GM19035 (cell line): Measurements from ENCODE around the gene CROCC2.

Experiments used
- ATAC-seq: cut with Tn5 transposase; IDR thresholded peaks from one replicate; pipeline ENCODE4 v1.9.1; 2021; ENCODE audit not compliant: unreplicated experiment

The CROCC2 gene

DNA sequence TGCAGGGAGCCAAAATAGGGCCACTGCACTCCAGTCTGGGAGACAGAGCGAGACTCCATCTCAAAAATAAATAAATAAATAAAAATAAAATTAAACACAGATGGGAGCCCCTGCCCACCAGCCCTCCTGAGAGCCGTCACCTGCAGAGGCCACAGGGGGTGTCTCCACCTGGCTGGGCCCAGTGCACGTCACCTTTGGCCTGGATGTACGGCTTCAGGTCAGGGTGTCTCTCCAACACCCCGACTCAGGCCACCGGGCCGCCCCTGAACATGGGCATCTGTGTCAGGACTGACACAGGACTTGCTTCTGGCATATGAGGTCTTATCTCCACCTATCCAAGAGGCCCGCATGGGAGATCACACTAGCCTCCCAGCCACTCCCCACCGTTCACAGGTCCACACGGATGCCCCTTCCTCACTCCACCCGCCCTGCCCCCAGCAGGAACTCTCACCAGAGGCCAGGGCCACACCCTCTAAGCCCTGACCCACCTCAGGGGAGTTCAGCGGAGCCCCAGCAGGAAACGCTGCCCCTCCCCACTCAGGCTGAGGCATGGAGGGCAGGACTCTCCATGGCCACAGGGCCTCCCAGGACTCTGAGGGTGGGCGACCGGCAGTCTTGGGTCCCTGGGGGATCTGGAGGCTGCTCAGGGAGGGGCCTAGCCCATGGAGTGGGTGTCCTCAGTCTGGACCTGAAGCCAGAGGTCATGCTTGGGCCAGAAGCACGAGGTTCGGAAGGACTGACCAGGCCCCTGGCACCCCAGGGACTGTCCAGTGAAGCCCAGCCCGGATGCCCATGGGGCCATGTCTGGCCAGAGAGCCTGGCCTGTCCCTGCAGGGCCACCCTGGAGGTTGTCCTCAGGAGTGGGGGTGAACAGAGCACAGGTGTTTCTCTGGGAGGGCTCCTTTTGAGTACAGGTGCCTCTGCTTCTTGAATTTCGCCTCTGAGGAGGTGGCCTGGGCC is 1.6 kb upstream of the CROCC2 start:
- no peak for ATAC-seq

DNA sequence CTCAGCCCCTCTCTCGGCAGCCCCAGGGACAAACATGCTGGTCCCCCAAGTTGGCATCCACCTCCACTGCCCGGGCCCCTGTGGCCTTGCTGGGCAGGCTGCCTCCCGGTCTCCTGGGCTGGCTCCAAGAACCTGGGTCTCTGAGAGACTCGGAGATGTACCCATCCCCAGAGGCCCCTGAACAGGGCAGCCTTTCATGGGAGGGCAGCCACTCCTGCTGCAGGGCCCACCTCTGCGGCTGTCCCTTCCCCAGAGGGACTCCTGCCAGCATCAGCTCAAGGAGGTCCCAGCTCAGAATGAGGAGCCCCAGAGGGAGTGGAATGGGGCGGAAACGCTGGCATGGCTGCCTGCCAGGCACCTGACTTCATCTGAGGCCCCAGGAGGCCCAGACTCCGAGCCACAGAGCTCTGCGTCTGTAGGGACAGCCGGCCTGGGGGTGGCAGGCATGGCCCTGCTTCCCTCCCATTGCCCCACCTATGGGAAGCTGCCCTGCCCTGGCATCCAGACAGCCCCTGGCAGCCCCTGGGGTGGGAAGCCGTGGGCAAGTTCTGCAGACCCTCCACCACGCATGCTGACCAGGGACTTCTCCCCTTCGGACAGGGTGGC is 857 bp upstream of the CROCC2 start:
- no peak for ATAC-seq

DNA sequence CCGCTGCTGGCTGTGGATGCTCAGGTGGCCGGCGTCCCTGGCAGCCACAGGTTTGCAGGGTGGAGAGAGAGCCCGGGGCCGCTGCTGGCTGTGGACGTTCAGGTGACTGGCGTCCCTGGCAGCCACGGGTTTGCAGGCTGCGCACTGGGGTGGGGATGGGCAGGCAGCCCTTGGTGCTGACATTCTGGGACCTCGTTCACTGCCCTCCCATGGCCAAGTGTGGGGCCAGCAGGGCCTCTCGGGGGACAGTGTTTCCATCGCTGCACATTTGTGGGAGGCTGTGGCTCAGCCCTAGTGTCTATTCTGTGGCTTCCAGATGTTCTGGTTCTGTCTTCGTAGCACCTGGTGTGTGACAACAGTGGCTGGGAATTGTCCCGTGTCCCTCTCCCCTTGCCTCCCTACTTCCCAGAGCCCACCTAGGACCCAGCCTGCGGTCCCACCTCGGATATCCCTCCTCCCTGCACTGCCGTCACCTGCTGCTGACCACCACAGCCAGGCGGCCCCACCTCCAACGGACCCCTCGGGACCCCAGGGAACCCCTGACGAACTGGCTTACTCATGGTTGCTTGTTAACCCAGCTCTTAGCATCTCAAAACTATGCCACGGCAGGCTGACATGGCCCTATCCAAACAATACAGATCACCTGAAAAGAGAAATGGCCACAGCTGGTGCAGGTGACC is 915 bp downstream of the CROCC2 start:
- ATAC-seq: no peak

DNA sequence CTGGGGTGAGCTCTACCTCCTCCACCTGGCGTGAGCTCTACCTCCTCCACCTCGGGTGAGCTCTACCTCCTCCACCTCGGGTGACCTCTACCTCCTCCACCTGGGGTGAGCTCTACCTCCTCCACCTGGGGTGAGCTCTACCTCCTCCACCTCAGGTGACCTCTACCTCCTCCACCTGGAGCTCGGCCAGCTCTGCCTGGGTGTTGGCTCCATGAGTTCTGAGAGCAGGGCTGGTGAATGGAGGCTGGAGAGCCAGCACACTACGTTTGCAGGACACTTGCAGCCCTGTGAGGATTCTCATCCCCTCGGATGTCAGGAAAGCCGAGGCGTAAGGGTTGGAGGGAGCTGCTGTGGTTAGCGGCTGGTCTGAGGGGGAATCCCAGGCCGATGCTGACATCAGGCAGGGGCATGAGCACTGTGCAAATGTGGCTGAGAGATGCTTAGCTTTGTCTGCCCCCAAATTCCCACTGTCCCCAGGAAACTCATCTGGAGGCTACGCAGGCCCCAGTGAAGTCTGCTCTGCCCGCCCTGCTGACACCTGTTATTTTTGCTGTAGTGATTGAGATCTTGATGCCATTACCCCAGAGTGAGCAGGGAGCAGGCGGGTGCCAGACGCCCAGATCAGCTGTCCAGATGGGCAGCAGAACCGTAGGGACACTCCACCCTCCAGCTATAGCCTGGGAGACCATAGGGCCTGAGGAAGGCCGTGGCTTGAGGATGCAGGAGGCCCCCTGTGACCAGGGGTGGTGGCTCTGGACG is 3.3 kb downstream of the CROCC2 start:
- no peak for ATAC-seq

DNA sequence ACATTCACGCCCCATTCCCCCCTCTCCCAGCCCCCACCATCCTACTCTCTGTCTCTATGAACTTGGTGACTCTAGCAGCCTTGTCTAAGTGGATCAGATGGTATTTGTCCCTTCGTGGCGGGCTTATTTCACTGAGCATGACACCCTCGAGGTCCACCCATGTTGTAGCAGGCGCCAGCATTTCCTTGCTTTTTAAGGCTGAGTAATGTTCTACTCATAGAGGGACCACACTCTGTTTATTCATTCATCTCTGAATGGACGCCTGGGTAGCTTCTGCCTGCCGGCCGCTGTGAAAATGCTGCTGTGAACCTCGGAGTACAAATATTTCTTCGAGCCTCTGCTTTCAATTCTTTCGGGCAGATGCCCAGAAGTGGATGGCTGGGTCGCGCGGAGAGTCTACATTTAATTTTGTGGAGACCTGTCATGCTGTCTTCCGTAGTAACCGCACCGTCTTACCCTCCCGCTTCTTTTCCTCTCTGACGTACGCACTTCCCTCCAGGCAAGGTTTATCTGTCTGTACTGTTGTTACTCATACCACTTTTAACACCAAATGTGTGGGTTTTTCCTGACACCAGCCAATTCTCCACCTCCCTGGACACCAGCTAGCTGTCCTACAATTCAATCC is 5.6 kb downstream of the CROCC2 start:
- no peak for ATAC-seq

DNA sequence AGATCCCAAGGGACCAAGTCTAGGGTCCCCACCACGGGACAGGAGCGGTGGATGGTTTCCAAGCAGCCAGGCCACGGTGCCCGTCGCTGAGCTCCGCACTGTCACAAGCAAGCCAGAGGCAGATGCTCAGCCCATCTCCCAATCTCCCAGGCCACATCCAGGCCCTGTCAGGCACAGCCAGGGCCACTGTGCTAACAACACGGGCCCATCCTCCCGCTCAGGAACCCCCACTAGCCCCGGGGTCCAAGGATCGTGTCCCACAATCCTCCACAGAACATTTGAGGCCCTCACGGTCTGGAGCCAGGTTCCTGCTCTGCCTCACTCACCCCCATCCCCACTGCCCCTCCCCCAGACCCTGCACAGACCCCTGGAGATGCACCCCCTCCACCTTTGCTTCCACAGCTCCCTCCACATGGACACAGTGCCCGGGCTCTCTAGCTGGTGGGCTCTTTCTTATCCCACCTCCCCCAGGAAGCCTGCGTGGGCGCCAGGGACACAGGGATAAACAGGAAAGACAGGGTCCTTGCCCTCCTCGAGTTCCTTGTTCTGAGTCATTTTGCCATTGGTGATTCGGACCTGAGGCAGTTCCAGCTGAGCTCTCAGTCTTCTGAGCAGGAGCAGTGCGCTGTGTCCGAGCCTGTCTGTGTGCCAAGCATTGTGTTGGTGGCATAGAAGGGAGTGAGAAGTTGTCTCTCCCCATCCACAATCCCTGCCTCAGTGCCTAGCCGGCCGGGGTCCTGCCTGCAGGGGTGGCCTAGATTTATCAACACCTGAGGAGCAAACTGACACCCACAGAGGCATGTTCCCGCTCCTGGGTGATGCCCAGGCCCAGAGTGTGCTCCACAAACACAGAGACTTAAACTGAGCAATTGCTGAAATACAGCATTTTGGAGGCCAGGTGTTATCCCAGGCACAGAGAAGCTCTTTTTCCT is 7.0 kb downstream of the CROCC2 start:
- ATAC-seq: no peak

DNA sequence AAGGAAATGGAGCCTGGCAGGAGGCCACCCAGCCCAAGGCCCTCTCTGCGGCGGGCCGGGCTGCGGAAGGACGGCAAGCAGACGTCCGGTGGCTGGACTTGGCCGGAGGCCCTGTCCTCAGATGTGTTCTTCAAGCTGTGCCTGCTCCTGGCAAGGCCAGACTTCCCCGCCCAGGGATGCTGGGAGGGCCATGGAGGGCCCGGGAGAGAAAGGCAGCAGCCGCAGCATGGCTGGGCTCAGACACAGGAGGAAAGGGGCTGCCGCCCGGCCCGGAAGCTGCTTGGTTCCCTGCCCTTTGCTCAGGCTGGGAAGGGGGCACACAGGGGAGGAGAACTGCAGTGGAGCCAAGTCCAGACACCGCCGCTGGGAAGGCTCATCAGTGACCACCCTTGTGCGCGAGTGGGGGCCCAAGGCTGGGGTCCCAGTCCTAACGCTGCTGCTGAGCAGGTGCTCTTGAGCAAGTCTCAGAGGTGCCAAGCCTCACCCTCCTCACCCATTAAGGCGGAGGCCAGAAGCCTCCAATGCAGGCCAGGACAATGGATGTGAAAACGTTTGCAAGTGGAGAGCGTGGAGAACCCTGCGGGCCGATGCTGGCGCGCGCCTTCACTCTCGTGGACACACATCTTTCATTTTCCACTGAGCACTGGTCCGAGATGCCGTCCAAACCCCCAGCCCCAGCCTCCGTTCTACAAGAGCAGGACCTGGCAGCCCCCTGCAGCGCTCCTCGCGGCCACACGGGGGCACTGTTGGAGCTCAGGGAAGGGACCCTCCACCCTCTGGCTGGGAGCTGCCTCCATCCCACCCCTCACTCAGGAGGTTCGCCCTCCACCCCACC is 7.9 kb downstream of the CROCC2 start:
- no peak for ATAC-seq

DNA sequence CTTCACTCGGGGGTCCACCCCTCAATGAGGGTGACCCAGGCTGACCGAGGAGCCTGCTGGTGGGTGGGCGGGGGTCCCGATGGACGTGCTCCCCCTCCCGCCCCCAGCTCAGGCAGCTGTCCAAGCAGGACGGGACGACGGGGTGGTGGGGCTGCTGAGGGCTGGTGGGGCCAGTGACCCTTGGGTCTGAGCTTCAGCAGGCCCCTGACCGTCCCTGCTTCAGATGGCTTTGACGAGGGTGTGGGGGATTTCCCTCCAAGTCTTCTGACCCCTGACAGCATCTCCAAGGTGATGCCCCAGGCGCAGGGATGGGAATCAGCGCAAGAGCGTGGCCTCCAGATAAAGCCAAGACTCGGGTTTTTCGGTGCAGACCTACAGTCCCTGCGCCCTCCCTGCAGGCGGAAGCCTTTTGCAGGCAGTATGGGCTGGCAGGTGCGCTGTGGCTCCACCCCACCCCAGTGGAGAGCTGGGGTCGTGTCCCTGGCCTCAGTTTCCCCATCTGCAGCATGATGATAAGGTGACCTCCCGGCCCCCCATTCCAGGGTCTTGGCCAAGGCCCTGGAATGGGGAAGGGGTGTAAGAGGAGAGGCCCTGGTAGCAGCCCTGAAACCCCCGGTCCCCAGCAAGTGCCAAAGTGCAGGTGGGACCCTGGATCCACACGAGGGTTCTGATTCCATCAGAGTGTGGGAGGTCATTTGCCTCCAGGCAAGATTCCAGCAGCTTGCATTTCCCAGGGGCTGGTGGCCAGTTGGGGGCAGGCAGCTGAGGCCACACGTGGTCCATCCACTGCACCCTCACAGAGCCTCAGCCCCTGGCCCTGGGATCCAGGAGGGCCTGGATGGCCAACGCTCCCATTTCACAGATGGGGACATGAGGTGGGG is 8.7 kb downstream of the CROCC2 start:
- ATAC-seq: no peak

DNA sequence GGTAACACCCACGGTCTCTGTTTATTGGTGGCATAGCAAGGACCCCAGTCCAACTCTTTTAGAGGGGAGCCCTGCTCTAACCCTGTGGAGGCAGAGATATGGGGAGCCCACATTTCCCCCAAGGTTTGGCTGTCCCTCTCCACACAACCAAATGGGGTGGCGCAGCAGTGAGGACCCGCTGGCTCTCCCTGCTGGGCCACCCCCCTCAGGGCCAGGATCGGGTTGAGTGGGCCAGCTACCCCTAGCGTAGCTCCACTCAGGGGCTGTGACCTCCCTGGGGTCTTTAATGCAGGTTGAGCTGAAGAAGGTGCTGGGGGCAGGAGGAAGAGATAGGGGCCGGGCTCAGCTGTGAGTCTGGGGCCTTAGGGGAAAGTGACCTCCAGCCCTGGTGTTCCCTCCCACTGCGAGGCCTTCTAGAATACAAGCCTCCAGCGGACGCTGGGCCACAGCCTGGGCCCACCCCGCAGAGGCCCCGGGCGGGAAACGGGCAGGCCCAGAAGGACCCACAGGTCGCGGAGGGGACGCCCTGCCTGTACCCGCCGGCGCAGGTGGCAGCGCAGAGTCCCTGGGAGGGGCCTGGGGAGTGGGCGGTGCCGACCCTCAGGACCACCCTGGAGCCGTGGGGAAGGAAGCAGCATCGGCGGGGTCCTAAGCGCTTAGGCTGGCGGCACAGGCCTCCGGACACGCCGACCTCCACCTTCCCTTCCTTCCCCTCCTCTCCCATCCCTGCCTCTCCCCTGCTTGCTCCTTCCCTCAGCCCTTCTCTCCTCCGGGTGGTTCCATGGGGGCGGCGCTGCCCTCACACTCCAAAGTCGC is 9.6 kb downstream of the CROCC2 start:
- no peak for ATAC-seq

DNA sequence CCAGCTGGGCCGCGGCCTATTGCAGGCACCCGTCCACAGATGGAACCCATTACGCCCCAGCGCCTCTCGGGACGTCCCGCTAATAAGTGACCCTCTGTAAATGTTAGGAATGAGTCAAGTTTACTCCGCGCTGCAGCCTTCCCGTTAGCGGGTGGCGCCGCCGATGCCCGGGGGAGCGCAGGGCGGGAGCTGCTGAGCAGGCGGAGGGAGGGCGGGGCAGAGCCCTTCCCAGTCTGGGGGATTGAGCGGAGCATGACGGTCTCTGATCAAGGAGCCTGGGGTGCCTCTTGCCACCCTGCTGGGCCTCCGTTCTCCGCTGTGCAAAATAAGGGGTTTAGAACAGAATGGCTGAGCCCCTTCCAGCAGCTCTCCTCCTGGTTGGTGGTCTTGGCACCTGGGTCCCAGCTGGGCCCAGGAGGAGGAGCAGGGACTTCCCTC is 10.5 kb downstream of the CROCC2 start:
- no peak for ATAC-seq

DNA sequence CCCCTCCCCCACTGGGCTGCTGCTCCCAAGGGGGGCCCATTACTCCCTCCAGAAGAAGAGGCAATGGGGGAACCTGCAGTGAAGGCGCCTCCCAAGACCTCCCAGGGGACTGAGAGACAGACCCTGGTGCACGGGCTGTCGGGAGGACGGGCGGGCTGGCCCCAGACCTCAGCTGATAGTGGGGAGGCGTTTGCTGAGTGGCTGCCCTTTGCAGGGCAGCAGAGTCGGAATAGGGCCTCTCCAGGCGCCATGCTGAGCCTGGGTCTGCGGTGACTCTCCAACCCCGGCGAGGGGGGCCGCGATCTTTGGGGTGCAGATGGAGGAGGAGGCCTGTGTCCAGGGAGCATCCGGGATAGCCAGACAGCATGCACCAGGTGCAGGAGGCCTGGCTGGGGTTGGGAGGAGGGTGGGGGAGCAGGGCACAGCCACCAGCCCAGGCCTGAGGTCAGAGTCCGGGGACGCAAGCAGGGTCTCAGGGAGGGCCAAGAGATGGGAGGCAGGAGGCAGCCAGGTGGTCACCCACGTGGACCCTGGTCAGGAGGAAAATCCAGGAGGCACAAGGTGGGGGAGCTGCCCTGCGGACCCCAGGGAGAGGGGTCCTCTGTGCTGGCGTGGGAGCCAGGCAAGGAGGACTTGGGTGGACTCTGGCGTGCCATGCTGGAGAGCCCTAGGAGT is 11.0 kb downstream of the CROCC2 start:
- ATAC-seq: no peak

DNA sequence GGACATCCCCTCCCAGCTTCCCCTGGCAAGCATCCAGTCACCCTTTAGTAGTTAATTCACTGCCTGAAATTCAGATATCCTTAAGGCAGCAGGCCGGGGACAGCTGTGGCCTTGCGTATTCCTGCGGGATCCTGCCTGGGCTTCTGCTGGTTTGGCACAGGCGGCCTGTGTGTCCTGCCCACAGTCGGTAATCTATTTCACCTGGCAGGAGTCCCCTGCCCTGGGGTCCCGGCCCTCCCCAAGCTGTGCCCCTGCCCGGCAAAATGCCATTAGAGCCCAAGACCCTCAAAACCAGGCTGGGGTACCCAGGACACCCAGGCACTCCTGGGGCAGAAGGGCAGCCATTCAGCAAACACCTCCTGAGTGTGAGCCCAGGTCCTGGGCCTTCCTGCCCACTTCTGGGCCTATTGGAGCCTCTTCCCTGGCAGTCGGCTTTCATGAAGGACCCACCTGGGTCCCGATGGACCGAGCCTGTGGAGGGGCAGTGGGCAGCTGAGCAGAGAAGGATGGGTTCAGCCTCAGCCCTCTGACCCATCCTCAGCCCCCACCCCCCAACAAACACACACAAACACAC is 11.6 kb downstream of the CROCC2 start:
- no peak for ATAC-seq

DNA sequence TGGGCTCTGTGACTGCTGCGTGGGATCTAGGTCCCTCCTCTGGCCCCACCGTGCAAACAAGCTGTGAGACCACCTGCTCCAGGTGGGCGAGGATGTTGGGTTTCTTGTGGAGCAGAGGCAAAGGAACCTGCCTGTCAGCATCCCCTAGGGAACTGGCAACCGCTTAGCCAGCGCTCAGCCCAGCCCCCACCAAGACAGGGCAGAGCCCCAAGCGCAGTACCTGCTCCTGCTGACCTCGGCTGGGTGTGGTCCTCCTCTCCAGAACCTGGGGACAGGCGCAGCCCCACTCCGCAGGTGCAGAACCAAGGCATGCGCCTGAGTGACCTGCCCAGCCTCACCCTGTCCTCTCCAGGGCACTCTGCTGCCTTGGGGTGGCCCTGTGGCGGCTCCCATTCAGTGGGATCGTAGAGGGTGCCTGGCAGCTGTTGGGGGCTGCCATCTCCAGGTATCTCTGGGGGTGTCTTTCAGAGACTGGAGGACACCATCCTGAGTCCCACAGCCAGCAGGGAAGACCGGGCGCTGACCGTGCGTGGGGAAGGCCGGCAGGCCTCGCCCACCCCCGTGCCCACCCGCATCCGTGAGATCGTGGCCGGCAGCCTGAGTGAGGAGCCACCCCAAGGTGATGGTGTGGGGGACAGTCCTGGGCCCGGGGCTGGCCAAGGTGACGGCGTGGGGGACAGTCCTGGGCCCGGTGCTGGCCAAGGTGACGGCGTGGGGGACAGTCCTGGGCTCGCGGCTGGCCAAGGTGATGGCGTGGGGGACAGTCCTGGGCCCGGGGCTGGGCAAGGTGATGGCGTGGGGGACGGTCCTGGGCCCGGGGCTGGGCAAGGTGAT is 12.3 kb downstream of the CROCC2 start:
- no peak for ATAC-seq

DNA sequence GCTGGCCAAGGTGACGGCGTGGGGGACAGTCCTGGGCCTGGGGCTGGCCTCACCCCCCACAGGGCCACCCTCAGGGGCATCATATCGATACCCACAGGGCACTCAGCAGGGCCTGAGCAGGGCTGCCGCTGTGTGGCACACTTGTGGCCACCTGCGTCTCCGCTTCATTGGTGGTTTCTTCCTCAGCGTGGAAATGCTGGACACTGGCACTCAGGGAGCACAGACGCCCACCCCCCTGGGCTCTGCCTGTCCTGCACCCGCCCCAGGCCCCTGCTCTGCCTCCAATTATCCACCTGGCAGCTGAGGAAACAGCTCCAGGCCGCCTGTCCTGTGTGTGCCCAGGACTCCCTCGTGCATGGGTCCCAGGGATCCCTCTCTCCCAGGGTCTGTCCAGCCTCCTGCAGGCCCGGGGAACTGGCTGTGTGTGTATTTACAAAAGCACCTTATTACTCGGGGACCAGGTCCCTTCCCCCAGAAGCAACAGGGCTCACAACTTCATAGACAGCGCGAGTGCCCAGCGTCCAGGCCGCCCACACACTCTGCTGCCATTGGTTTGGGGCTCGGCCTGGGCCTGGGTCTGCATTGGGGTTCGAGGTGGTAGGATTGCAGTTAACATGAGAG is 13.1 kb downstream of the CROCC2 start:
- no peak for ATAC-seq
